ENCODE data around the gene HACD1. TPM values are rescaled to one million over a fixed set of nuclear protein-coding genes. Genes with fewer than 3 reads are reported as not detected.
"Not testable (repeated sequence)": the region's sequence is repeated elsewhere in the genome, so short reads cannot be mapped to it uniquely, and the experiment has no call there.

HACD1 gene
- total and polyA plus RNA-seq, 10 of the 15 experiments (the other 5 are each of a cell fraction or from before 2014, with no cell fraction given) = 0.22 to 1.5 (median 0.78) TPM; not detected in 1

- TF ChIP-seq, protein P1, sequence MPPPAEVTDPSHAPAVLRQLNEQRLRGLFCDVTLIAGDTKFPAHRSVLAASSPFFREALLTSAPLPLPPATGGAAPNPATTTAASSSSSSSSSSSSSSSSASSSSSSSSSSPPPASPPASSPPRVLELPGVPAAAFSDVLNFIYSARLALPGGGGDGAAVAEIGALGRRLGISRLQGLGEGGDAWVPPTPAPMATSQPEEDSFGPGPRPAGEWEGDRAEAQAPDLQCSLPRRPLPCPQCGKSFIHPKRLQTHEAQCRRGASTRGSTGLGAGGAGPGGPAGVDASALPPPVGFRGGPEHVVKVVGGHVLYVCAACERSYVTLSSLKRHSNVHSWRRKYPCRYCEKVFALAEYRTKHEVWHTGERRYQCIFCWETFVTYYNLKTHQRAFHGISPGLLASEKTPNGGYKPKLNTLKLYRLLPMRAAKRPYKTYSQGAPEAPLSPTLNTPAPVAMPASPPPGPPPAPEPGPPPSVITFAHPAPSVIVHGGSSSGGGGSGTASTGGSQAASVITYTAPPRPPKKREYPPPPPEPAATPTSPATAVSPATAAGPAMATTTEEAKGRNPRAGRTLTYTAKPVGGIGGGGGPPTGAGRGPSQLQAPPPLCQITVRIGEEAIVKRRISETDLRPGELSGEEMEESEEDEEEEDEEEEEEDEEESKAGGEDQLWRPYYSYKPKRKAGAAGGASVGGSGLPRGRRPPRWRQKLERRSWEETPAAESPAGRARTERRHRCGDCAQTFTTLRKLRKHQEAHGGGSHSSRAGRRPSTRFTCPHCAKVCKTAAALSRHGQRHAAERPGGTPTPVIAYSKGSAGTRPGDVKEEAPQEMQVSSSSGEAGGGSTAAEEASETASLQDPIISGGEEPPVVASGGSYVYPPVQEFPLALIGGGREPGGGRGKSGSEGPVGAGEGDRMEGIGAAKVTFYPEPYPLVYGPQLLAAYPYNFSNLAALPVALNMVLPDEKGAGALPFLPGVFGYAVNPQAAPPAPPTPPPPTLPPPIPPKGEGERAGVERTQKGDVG (CRISPR knock-in tag; IDR thresholded peaks at IDR 0.05) = no peak
- TF ChIP-seq CBFB (IDR thresholded peaks at IDR 0.05; ENCODE audit: low read depth) = no peak
- TF ChIP-seq NFYB (IDR thresholded peaks at IDR 0.05; ENCODE audit: insufficient read depth, low read depth, low read length) = no peak
- TF ChIP-seq SIN3A (IDR thresholded peaks at IDR 0.05; ENCODE audit: low read depth, low read length) = no peak
These were observed 16.2 kb upstream of the HACD1 start (continued) for GRCh38 chr10:17633353-17633752.

- in situ Hi-C loops (cut with MboI); H3K27ac ChIP-seq (ENCODE audit: control insufficient read depth, insufficient read depth); H3K9ac ChIP-seq (ENCODE audit: control insufficient read depth, insufficient read depth, low read length); intact Hi-C loops (cut with micrococcal nuclease; ENCODE audit: unreplicated experiment); H3K27me3 ChIP-seq (replicated peaks in 1 of 2; ENCODE audit: control insufficient read depth in 2 of 2, insufficient read depth in 2 of 2, low read length in 1 of 2); RAD21 ChIA-PET (ENCODE audit: unreplicated experiment); CTCF ChIA-PET; DNase-seq (ENCODE audit: low read depth, low spot score); H3K4me1 ChIP-seq (ENCODE audit: control insufficient read depth, insufficient read depth, low read length); H3K4me3 ChIP-seq; H4K20me1 ChIP-seq (ENCODE audit: control insufficient read depth, insufficient read depth); H3K36me3 ChIP-seq (ENCODE audit: control insufficient read depth in 2 of 2, insufficient read depth in 2 of 2, low read length in 1 of 2); H2AFZ ChIP-seq (ENCODE audit: control insufficient read depth, low read depth, low read length); H3K9me3 ChIP-seq (replicated peaks; ENCODE audit: control insufficient read depth, insufficient read depth, low read length); FAIRE-seq; H3K79me2 ChIP-seq (ENCODE audit: control insufficient read depth, insufficient read depth, low read length); H3K4me2 ChIP-seq (ENCODE audit: control insufficient read depth, insufficient read depth); ATAC-seq; BruUV-seq (replicated peaks): not testable (repeated sequence)
- 51% methylated on average over 8 of the region's 8 CpGs for WGBS (ENCODE audit: insufficient coverage, insufficient replicate concordance, low lambda C conversion rate, missing lambda C conversion rate)
- SMC1A ChIA-PET (ENCODE audit: uncharacterized antibody, unreplicated experiment) = interaction anchor here (0.6 to 0.7 kb wide), 2 partner anchors 137 to 148 kb away, joined by 3 read pairs; no protein-coding TSS in a partner anchor
- POLR2A ChIA-PET = interaction anchor here (0.6 to 2.3 kb wide), 5 partner anchors 11 to 182 kb away, joined by 3 to 6 read pairs (median 3); partner anchors contain the start of gene STAM
These were observed 15.4 kb upstream of the HACD1 start for GRCh38 chr10:17632590-17632989.

Measured in GM12878 (cell line).